ENCODE data around the gene APH1B.

GRCh38 chr15:63357731-63358130 is 80.3 kb downstream of the APH1B start:
- TF ChIP-seq ESRRG (CRISPR knock-in tag; IDR thresholded peaks at IDR 0.05) (no peak), RARB (CRISPR knock-in tag; IDR thresholded peaks at IDR 0.05) (no peak), CREB5 (CRISPR knock-in tag; IDR thresholded peaks at IDR 0.05; ENCODE audit: low read depth) (no peak), ZNF8 (CRISPR knock-in tag; IDR thresholded peaks at IDR 0.05) (no peak), GLIS3 (CRISPR knock-in tag; IDR thresholded peaks at IDR 0.05) (no peak), ZC3H10 (CRISPR knock-in tag; IDR thresholded peaks at IDR 0.05) (no peak)
